CD4-positive, alpha-beta T cell treated with Interleukin-10 for 1 hour (primary cell): ENCODE results near the gene ANKFY1.

Experiments
- DNase-seq: peaks from one replicate; pipeline ENCODE4 v3.0.0-alpha.2; 2020

The ANKFY1 gene, protein sequence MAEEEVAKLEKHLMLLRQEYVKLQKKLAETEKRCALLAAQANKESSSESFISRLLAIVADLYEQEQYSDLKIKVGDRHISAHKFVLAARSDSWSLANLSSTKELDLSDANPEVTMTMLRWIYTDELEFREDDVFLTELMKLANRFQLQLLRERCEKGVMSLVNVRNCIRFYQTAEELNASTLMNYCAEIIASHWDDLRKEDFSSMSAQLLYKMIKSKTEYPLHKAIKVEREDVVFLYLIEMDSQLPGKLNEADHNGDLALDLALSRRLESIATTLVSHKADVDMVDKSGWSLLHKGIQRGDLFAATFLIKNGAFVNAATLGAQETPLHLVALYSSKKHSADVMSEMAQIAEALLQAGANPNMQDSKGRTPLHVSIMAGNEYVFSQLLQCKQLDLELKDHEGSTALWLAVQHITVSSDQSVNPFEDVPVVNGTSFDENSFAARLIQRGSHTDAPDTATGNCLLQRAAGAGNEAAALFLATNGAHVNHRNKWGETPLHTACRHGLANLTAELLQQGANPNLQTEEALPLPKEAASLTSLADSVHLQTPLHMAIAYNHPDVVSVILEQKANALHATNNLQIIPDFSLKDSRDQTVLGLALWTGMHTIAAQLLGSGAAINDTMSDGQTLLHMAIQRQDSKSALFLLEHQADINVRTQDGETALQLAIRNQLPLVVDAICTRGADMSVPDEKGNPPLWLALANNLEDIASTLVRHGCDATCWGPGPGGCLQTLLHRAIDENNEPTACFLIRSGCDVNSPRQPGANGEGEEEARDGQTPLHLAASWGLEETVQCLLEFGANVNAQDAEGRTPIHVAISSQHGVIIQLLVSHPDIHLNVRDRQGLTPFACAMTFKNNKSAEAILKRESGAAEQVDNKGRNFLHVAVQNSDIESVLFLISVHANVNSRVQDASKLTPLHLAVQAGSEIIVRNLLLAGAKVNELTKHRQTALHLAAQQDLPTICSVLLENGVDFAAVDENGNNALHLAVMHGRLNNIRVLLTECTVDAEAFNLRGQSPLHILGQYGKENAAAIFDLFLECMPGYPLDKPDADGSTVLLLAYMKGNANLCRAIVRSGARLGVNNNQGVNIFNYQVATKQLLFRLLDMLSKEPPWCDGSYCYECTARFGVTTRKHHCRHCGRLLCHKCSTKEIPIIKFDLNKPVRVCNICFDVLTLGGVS

DNA sequence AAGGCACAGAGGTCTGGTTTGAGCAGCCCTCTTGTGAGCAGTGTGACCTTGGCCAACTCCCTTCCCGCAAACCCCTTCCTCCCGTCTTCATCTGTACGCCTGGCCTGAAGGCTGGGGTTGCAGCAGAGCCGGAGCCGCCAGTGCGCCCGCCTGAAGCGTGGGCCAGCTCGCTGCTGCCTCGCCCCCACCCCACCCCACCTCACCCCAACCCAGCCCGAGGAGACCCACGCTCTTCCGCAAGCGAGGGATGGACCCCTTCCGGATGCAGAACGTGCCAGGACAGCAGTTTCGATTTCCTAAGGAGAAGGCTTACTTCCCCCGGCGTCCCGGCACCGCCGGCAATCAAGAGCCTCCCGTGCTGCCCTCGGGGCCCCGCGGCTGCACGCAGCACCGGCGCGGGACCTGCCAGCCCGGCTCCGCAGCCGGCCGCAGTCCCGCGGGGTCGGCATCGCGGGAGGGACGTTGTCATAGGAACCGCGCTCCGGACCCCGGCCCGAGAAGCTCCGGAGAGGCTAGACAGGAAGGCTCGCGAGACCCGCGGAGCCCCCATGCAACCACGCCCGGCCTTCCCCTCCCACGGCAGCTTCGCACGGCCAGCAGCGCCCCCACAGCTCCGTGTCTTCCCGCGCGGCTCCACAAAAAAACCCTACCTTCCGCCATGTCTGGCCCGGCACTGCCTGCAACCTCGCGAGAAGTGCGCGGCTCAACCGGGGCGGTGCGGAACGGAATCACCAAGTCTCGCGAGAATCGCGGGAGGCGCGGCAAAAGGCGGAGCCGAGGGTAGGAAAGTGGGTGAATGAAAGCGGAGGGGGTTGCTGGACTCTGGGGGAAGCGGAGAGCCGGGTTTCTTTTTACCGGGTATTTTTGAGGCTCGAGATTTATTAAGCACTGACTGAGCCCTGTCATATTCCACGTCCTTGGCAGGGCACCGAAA, at the start of gene ANKFY1:
TSS of gene ANKFY1 (minus strand) at position 698 of the 934 bp plus-strand sequence. CDS start at position 660, 38 bp downstream.
- peak; percentile 98 for DNase-seq

- DNase-seq, result no peak
Observed at GRCh38 chr17:4310354-4311060, 46.7 kb upstream of the ANKFY1 start.

DNA sequence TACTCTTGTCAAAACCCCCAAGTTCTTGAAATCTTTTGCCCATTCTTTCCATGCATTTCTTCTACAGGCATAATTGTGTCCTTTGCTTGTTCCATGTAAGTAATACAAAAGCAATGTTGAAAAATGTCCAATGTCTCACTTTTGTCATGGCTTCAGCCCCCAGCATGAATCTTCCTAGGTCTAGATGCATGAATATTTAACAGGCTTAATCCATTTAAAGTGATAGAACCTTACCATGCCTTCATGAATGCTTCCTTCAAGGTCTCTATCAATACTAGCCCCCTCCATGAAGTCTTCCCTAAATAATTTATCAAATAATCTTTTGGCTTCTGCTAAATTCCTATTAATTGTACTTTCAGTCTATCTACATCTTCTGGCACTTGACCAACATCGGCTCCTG, 46.1 kb upstream of the ANKFY1 start:
- no peak for DNase-seq

DNA sequence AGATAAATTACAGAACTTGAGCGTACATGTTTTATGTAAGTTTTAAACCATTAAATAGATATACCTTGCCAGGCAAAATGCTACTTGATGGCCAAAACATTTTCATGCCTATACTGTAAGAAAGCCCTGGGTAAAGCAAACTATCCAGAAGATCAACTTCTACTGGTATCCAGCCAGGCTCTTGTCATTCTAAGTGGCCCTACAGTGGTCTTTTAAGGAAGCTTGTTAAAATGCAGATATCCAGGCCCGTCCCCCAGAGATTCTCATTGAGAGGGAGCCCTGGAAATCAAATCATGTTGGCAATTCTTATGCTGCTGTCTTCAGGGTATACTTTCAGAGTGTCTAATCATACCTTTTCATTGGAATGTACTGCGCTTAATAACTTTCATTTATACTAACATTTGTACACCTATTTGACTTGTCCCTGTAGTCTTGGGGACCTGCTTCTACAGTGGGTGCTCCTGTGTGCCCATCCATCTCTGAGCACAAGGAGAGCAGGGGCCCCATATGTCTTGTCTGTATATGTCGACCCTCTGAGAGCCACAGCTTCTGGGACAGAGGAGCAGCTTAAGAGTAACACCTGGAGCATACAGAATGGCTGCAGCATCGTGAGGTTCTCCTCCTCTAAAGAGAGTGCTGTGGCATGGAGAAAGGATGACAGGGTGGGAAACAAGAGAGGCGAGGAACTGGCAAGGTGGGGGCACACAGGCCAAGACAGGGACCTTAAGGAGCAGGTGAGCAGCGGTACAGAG, 43.6 kb upstream of the ANKFY1 start:
- no peak for DNase-seq

GRCh38 chr17:4305224-4305623, 41.4 kb upstream of the ANKFY1 start:
- DNase-seq, result no peak

GRCh38 chr17:4304417-4305027, 40.7 kb upstream of the ANKFY1 start:
- peak; percentile 69 for DNase-seq

- DNase-seq, result no peak
Observed at GRCh38 chr17:4301066-4301465, 37.3 kb upstream of the ANKFY1 start.

GRCh38 chr17:4297351-4297750, 33.6 kb upstream of the ANKFY1 start:
- DNase-seq, result no peak

- DNase-seq, result no peak
Observed at GRCh38 chr17:4295686-4296085, 31.9 kb upstream of the ANKFY1 start.

- DNase-seq, result no peak
Observed at GRCh38 chr17:4293572-4293971, 29.8 kb upstream of the ANKFY1 start.

DNA sequence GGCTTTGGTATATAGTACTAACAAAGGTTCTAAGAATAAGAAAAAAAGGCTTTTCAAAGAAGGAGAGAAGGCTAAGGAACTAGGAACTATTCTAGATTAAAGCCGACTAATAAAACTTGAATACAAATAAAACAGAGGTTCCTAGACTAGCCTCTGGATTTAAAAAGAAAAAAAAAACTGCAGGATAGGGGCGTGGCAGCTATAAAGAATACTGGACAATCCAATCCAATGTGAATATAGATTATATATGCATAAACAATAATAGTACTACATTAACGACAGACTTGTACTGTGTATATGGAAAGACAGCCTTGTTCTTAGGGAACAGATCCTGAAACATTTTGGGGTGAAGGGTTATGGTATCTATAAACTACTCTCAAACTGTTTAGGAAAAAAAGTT, 23.9 kb upstream of the ANKFY1 start:
- DNase-seq, result no peak

GRCh38 chr17:4276514-4276913, 12.7 kb upstream of the ANKFY1 start:
- no peak for DNase-seq

DNA sequence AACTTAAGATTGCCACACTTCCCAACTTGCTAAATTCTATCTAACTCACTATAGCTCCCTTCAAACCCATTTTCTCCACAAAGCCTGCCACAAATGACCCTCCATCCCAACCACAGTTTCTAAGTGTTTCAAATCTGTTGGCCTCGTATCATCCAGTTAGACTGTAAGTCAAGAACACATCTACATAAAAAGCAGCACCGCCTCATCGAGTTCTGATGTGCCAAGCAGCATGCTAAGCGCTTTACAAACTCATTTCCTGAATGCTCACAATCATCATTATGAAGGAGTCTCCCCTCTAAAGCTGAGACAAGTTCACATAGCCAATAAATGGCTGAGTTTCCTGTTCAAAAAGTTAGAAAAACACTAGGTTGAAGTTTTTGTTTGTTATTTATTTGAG, 9.2 kb upstream of the ANKFY1 start:
- no peak for DNase-seq

DNA sequence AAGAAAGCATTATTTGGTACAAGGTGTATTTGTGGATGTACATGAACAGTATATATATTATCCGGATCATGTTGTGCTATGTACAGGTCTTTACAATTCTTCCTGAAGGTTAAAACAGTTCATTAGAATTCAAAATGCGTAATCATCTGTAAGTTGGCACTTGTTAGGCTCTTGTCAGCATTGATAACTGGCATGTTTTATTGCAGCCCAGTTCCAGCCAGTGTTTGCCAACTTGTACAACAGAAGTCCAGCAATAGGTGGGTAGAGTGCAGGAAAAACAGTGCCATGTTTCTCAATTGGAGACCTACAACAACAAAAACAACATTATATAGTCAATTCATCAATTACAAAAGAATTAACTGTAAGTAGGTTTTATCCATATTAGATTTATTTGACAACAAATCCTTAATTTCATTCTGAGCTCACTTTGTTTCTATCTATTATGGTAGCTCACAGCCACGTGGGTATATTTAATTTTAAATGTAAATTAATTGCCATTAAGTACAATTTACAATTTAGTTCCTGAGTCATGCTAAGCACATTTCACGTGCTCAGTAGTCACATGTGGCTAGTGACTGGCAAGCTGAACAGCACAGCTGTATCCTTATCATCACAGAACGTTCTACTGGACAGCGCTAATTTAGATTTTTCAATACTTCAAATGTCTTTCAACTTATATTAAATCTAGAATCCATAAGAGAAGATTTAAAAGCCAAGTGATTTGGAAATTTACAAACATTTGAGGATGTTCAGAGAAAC, 8.6 kb upstream of the ANKFY1 start:
- no peak for DNase-seq

GRCh38 chr17:4270736-4271135, 7.0 kb upstream of the ANKFY1 start:
- DNase-seq, result no peak

- no peak for DNase-seq
Observed at GRCh38 chr17:4269915-4270314, 6.1 kb upstream of the ANKFY1 start.

GRCh38 chr17:4267402-4267801, 3.6 kb upstream of the ANKFY1 start:
- DNase-seq, result no peak

- DNase-seq, result no peak
Observed at GRCh38 chr17:4266550-4266949, 2.8 kb upstream of the ANKFY1 start.

GRCh38 chr17:4262703-4263102, 1.1 kb downstream of the ANKFY1 start:
- DNase-seq, result no peak

GRCh38 chr17:4261452-4261851, 2.3 kb downstream of the ANKFY1 start:
- DNase-seq, result no peak
